ENCODE data around the gene RBMS1. TPM values are rescaled to one million over a fixed set of nuclear protein-coding genes. Genes with fewer than 3 reads are reported as not detected.

RBMS1 gene
- total RNA-seq, 3 donors from 2014 or later, result 9.7 to 58.3 (median 21.6) TPM

DNA sequence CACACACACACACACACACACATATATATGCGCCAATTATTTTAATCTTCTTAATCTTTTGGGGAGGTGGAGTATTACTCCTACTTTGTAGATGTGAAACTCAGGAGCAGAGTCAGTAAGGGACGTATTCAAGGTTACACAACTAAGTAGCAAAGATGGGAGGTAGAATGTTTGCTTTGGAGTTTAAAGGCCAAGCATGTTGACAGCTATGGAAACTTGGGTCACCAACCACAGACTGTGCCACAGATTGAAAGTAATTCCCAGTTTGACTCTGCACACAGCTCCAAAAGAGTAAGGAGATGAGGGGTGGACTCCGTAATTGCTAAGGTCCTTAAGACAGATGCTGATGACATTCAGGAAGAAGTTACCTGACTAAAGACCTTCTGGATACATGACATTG, 168.7 kb downstream of the RBMS1 start:
- no peak overlapping the region for H3K4me3 ChIP-seq
- TF ChIP-seq CTCF (IDR thresholded peaks at IDR 0.05), result no peak
- no peaks in the 10 kb centered on the region for H3K9me3 ChIP-seq
- intact Hi-C loops (cut with DNase I, micrococcal nuclease), result loop anchor here in 1 of 2 donors (10.0 kb wide), 1 partner anchor 50 kb away; no protein-coding TSS in a partner anchor
- DNase-seq (no peak), ATAC-seq (no peak)
- no peaks in the 10 kb centered on the region for H3K36me3 ChIP-seq (ENCODE audit: low read depth)
- H3K4me1 ChIP-seq (ENCODE audit: low read depth), result peaks cover 5% of the 10 kb centered on the region

GRCh38 chr2:160324161-160324800, 169.3 kb downstream of the RBMS1 start:
- peaks cover 5% of the 10 kb centered on the region for H3K4me1 ChIP-seq (ENCODE audit: low read depth)
- ATAC-seq, result peak; percentile 54

DNA sequence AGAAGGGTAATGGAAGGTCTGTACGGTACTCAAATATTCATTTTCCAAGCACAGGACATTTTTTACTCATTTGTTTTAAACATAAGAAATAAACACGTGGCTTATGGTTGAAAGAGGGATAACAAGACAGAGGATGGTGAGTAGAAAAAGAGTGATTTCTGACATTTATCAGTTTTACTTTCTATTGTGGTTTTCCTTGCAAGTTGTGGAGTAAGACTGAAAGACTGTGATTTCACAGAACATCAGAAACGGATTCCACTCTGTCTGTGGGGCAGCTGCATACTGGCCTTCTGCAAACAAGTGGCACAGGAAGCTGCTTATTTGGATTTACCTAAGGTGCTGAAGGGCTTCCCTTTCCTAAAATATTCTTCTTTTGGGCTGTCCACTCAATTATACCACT, 171.3 kb downstream of the RBMS1 start:
- ATAC-seq (no peak), DNase-seq (no peak)
- Histone ChIP-seq H3K9me3 (no peaks in the 10 kb centered on the region), H3K4me3 (no peak overlapping the region), H3K36me3 (ENCODE audit: low read depth) (no peaks in the 10 kb centered on the region), H3K4me1 (ENCODE audit: low read depth) (peaks cover 11% of the 10 kb centered on the region)
- intact Hi-C loops (cut with DNase I, micrococcal nuclease), result loop anchor here in 1 of 2 donors (10.0 kb wide), 1 partner anchor 52 kb away; no protein-coding TSS in a partner anchor
- TF ChIP-seq CTCF (IDR thresholded peaks at IDR 0.05), result no peak

More at GRCh38 chr2:160324161-160324800, 169.3 kb downstream of the RBMS1 start:
- intact Hi-C loops (cut with DNase I, micrococcal nuclease), result loop anchor here in 1 of 2 donors (10.0 kb wide), 1 partner anchor 51 kb away; no protein-coding TSS in a partner anchor
- Histone ChIP-seq H3K36me3 (ENCODE audit: low read depth) (no peaks in the 10 kb centered on the region), H3K9me3 (no peaks in the 10 kb centered on the region), H3K4me3 (no peak overlapping the region)
- DNase-seq, result peak in 2 of 3 donors; percentile 65 to 82
- peak; percentile 46 for TF ChIP-seq CTCF (IDR thresholded peaks at IDR 0.05)

GRCh38 chr2:160321006-160321405, 172.6 kb downstream of the RBMS1 start:
- no peaks in the 10 kb centered on the region for H3K36me3 ChIP-seq (ENCODE audit: low read depth)
- no peak for TF ChIP-seq CTCF (IDR thresholded peaks at IDR 0.05)
- peak; percentile 98 for ATAC-seq
- H3K4me3 ChIP-seq, result no peak overlapping the region
- no peaks in the 10 kb centered on the region for H3K9me3 ChIP-seq
- H3K4me1 ChIP-seq (ENCODE audit: low read depth), result peaks cover 11% of the 10 kb centered on the region
- DNase-seq, result peak in 2 of 3 donors; percentile 40 to 65
- intact Hi-C loops (cut with DNase I, micrococcal nuclease), result loop anchor here in 1 of 2 donors (10.0 kb wide), 1 partner anchor 54 kb away; no protein-coding TSS in a partner anchor

DNA sequence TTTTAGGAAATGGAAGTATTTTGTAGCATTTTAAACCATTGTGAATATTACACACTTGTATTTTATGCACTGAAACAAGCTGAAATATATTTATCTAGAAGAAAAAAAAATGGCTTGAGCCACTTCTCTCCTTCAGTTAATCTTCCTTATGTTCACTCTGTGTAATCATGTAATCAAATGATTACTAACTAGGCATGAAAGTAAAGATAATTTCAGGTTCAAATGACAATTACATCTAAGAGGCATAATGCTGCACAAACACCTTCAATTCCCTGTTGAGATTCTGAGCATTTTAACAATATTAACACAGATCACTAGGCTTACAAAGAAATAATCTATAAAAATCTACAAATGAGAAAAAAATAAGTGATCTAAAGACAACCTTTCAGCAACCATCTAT, 173.9 kb downstream of the RBMS1 start:
- ATAC-seq, result no peak
- Histone ChIP-seq H3K4me1 (ENCODE audit: low read depth) (peaks cover 14% of the 10 kb centered on the region), H3K36me3 (ENCODE audit: low read depth) (no peaks in the 10 kb centered on the region), H3K9me3 (no peaks in the 10 kb centered on the region), H3K4me3 (no peak overlapping the region)
- TF ChIP-seq CTCF (IDR thresholded peaks at IDR 0.05), result no peak
- intact Hi-C loops (cut with DNase I, micrococcal nuclease), result loop anchor here in 1 of 2 donors (10.0 kb wide), 1 partner anchor 55 kb away; no protein-coding TSS in a partner anchor
- DNase-seq, result no peak

All from mucosa of descending colon (tissue), 3 donors.